ENCODE results near the gene STK33. TPM values are rescaled to one million over a fixed set of nuclear protein-coding genes. Genes with fewer than 3 reads are reported as not detected.
"Not testable (repeated sequence)": the region's sequence is repeated elsewhere in the genome, so short reads cannot be mapped to it uniquely, and the experiment has no call there.

STK33 gene
- total and polyA plus RNA-seq, 2 donors (not counting 3 experiments of a cell fraction or from before 2014, with no cell fraction given), result 0.63 to 3.4 TPM

DNA sequence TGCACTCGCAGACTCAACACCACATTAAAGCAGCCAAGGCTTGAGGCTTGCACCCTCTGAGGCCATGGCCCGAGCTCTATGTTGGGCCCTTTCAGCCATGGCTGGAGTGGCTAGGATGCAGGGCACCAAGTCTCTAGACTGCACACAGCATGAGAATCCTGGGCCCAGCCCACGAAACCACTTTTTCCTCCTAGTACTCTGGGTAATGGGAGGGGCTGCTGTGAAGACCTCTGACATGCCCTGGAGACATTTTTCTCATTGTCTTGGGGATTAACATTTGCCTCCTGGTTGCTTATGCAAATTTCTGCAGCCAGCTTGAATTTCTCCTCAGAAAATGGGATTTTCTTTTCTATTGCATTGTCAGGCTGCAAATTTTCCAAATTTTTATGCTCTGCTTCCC lies 127.1 kb downstream of the STK33 start:
- intact Hi-C loops (cut with micrococcal nuclease); BruUV-seq (replicated peaks); CTCF ChIA-PET: not testable (repeated sequence)

DNA sequence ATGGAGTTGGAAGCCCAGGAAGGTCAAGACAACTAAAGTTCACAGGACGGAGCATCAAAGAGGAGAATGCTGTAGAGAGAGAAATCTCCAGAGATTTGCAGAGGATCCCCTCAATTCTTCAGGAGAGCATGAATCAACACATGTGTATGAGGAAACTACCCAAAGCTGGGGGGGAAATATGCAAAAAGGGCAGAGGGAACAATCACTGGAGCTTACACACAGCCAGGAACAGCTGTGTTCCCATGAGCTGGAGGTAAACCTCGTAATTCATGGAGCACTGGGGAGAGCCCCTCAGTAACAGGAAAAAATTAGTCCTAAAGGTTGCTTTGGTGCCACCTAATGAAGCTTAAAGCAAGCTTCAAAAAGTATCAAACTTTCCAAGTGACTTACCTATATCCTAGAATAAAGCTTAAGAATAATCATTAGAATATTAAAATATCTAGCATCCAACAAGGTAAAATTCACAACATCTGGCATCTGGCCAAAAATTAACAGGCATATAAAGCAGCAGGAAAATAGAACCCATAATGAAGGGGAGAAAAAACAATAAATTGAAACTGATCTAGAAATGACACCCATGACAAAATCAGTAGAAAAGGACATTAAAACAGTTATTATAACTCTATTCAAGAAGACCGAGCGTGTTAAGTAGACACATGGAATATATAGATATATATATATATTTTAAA lies 134.2 kb downstream of the STK33 start:
- dilution Hi-C loops (cut with MboI; ENCODE audit: extremely low pct_ligation_motif_present, low sequenced_read_pairs), result no loop called here
- H3K4me1 ChIP-seq (ENCODE audit: control insufficient read depth, extremely low read depth, insufficient read depth, low read length), result no peaks in the 10 kb centered on the region
- H2AFZ ChIP-seq (ENCODE audit: low read depth, low read length), result no peak overlapping the region
- no TSS peak for BruUV-seq (replicated peaks)
- CTCF ChIA-PET, result no interaction called here
- H3K9me3 ChIP-seq (replicated peaks; ENCODE audit: control insufficient read depth, insufficient read depth, low read length), result no peaks in the 10 kb centered on the region
- no peak overlapping the region for H3K4me2 ChIP-seq (ENCODE audit: insufficient read depth, low read length)
- H3K79me2 ChIP-seq (ENCODE audit: control insufficient read depth, insufficient read depth, low read length), result no peaks in the 10 kb centered on the region
- H3K27ac ChIP-seq (ENCODE audit: insufficient read depth, low read depth, low read length), result no peak overlapping the region
- H3K27me3 ChIP-seq (ENCODE audit: control insufficient read depth in 2 of 2, insufficient read depth in 2 of 2, low read length in 2 of 2), result no peaks in the 10 kb centered on the region
- H4K20me1 ChIP-seq (replicated peaks; ENCODE audit: control insufficient read depth, extremely low read depth, insufficient read depth, low read length), result no peaks in the 10 kb centered on the region
- H3K9ac ChIP-seq (replicated peaks; ENCODE audit: extremely low read depth, insufficient read depth, low read length), result no peak overlapping the region
- no peak overlapping the region for H3K4me3 ChIP-seq (replicated peaks in 1 of 3; ENCODE audit: insufficient read depth in 1 of 3, low read depth in 1 of 3, low read length in 3 of 3)
- no peaks in the 10 kb centered on the region for H3K9me1 ChIP-seq (replicated peaks; ENCODE audit: control insufficient read depth, extremely low read depth, insufficient read depth, low read length)
- intact Hi-C loops (cut with micrococcal nuclease), result no loop called here
- TF ChIP-seq, protein P1, sequence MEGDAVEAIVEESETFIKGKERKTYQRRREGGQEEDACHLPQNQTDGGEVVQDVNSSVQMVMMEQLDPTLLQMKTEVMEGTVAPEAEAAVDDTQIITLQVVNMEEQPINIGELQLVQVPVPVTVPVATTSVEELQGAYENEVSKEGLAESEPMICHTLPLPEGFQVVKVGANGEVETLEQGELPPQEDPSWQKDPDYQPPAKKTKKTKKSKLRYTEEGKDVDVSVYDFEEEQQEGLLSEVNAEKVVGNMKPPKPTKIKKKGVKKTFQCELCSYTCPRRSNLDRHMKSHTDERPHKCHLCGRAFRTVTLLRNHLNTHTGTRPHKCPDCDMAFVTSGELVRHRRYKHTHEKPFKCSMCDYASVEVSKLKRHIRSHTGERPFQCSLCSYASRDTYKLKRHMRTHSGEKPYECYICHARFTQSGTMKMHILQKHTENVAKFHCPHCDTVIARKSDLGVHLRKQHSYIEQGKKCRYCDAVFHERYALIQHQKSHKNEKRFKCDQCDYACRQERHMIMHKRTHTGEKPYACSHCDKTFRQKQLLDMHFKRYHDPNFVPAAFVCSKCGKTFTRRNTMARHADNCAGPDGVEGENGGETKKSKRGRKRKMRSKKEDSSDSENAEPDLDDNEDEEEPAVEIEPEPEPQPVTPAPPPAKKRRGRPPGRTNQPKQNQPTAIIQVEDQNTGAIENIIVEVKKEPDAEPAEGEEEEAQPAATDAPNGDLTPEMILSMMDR (IDR thresholded peaks at IDR 0.05; ENCODE audit: extremely low read depth in 1 of 2, insufficient read depth in 1 of 2, low read depth in 1 of 2, low read length in 2 of 2), result no peak
- TF ChIP-seq MYC (IDR thresholded peaks at IDR 0.05; ENCODE audit: low read depth, low read length), result no peak
- TF ChIP-seq, protein P2, sequence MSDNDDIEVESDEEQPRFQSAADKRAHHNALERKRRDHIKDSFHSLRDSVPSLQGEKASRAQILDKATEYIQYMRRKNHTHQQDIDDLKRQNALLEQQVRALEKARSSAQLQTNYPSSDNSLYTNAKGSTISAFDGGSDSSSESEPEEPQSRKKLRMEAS (IDR thresholded peaks at IDR 0.05; ENCODE audit: insufficient read depth, insufficient read length), result no peak
- TF ChIP-seq POLR2AphosphoS5 (IDR thresholded peaks at IDR 0.05; ENCODE audit: insufficient read depth, low read depth, low read length), result no peak
- no peak for TF ChIP-seq FOS (IDR thresholded peaks at IDR 0.05; ENCODE audit: borderline replicate concordance, insufficient read depth, low read length)
- TF ChIP-seq POLR2A (IDR thresholded peaks at IDR 0.05; ENCODE audit: low read depth, low read length), result no peak
- TF ChIP-seq JUN (IDR thresholded peaks at IDR 0.05; ENCODE audit: borderline replicate concordance, insufficient read depth, insufficient read length, low read depth), result no peak
- no peak for TF ChIP-seq GATA2 (IDR thresholded peaks at IDR 0.05; ENCODE audit: insufficient read depth, insufficient read length, low read depth, low read length)
- TF ChIP-seq EZH2 (IDR thresholded peaks at IDR 0.05; ENCODE audit: borderline replicate concordance, low read depth, low read length, severe bottlenecking), result no peak
- no peaks in the 10 kb centered on the region for H3K36me3 ChIP-seq (ENCODE audit: control insufficient read depth in 2 of 2, extremely low read depth in 1 of 2, insufficient read depth in 2 of 2, low read length in 2 of 2)
- FAIRE-seq (no peak), DNase-seq (ENCODE audit: low read depth, low spot score) (no peak)
- POLR2A ChIA-PET, result no interaction called here

More for the DNA sequence above, 127.1 kb downstream of the STK33 start:
- H4K20me1 ChIP-seq (replicated peaks; ENCODE audit: control insufficient read depth, extremely low read depth, insufficient read depth, low read length); H2AFZ ChIP-seq (ENCODE audit: low read depth, low read length); H3K9me3 ChIP-seq (replicated peaks; ENCODE audit: control insufficient read depth, insufficient read depth, low read length); POLR2A ChIA-PET; H3K27ac ChIP-seq (ENCODE audit: insufficient read depth, low read depth, low read length); H3K9ac ChIP-seq (replicated peaks; ENCODE audit: extremely low read depth, insufficient read depth, low read length); H3K4me1 ChIP-seq (ENCODE audit: control insufficient read depth, extremely low read depth, insufficient read depth, low read length); H3K36me3 ChIP-seq (ENCODE audit: control insufficient read depth in 2 of 2, extremely low read depth in 1 of 2, insufficient read depth in 2 of 2, low read length in 2 of 2); dilution Hi-C loops (cut with MboI; ENCODE audit: extremely low pct_ligation_motif_present, low sequenced_read_pairs); H3K9me1 ChIP-seq (replicated peaks; ENCODE audit: control insufficient read depth, extremely low read depth, insufficient read depth, low read length); H3K4me3 ChIP-seq (replicated peaks in 1 of 3; ENCODE audit: insufficient read depth in 1 of 3, low read depth in 1 of 3, low read length in 3 of 3); H3K79me2 ChIP-seq (ENCODE audit: control insufficient read depth, insufficient read depth, low read length); DNase-seq (ENCODE audit: low read depth, low spot score); H3K4me2 ChIP-seq (ENCODE audit: insufficient read depth, low read length); H3K27me3 ChIP-seq (ENCODE audit: control insufficient read depth in 2 of 2, insufficient read depth in 2 of 2, low read length in 2 of 2); FAIRE-seq: not testable (repeated sequence)
